Measurements from ENCODE around the gene EEF1AKMT3.
"Not testable (repeated sequence)": the region's sequence is repeated elsewhere in the genome, so short reads cannot be mapped to it uniquely, and the experiment has no call there.

Gene EEF1AKMT3

GRCh38 chr12:57816001-57816854 is 43.8 kb downstream of the EEF1AKMT3 start:
- DNase-seq (ENCODE audit: low read depth in 2 of 3, low spot score in 2 of 3) = no peak

DNA sequence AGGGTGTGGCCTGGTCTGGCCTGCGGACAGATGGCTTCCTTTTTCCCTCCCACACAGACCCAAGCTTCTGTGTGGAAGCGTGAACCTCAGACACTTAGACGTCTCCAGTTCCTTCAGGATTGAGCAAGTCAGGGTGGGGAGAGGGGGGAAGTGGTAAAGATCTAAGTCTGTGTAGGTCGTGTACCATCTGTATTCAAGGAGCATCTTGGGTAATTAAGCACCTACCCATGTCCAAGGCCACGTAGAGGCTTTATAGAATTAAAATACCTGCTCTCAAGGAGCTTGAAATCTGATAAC is 44.4 kb downstream of the EEF1AKMT3 start:
- no peak for DNase-seq (ENCODE audit: low read depth in 2 of 3, low spot score in 2 of 3)

DNA sequence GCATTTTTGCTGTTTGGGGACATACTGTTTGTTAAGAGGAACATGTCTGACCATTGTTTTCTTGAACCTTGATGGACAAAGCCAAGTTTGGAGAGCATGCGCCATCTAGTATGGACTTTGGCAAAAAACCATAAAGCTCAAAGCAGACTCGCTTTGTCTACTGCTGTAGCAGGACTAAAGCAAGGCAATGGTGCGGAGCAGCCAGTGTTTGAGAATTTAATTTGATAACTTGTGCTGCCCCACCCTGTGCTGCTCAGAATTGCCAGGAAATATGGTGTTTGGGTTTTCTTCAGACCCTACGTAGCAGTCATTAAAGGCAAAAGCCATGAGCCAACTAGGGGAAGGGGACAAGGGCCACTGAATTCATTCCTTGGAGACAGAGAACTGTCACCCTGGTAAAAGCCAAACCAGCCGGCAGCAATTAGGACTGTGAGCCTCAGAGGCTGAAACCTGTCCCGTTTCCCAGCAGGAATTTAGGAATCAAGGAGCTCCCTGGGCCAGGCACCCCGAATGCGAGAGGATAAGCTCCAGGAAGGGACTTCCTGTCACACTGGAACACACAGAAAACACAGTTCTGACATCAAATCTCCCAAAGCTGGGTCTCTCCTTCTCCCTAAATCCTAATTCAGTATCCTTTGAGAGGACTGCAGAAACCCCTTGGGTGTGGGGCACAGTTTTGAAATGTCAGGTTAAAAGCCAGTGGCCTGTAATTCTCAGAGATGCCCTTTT is 45.0 kb downstream of the EEF1AKMT3 start:
- DNase-seq (ENCODE audit: low read depth in 2 of 3, low spot score in 2 of 3) = no peak

DNA sequence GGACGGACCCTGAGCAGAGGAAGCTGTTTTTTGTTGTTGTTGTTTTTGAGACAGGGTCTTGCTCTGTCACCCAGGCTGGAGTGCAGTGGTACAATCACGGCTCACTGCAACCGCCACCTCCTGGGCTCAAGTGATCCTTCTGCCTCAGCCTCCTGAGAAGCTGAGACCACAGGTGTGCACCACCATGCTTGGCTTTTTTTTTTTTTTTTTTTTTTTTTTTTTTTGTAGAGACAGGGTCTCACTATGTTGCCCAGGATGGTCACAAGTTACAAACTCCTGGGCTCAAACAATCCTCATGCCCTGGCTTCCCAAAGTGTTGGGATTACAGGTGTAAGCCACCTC is 45.5 kb downstream of the EEF1AKMT3 start:
- not testable (repeated sequence) for DNase-seq (ENCODE audit: low read depth in 2 of 3, low spot score in 2 of 3)

- not testable (repeated sequence) for DNase-seq (ENCODE audit: low read depth in 2 of 3, low spot score in 2 of 3)
Observed at GRCh38 chr12:57820119-57820518, 47.7 kb downstream of the EEF1AKMT3 start.

DNA sequence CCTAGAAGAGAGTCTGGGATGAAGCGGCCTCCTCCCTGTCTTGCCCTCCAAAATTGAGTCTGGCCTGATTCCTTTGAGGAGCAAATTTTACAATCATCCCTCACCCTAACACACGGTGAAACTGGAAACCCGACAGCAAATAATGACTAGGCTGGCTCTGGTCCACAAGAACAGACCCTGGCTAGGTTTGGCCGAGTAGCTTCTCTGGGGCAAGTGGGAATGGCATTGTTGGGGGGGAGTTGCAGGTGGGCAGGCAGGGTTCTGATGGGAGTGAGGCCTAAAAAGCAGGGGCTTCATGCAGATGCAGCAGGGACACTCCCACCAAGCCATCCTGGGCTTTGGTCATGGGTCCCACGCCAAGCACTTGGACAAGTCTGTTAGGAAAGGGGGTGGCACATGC is 48.6 kb downstream of the EEF1AKMT3 start:
- not testable (repeated sequence) for DNase-seq (ENCODE audit: low read depth in 2 of 3, low spot score in 2 of 3)

DNA sequence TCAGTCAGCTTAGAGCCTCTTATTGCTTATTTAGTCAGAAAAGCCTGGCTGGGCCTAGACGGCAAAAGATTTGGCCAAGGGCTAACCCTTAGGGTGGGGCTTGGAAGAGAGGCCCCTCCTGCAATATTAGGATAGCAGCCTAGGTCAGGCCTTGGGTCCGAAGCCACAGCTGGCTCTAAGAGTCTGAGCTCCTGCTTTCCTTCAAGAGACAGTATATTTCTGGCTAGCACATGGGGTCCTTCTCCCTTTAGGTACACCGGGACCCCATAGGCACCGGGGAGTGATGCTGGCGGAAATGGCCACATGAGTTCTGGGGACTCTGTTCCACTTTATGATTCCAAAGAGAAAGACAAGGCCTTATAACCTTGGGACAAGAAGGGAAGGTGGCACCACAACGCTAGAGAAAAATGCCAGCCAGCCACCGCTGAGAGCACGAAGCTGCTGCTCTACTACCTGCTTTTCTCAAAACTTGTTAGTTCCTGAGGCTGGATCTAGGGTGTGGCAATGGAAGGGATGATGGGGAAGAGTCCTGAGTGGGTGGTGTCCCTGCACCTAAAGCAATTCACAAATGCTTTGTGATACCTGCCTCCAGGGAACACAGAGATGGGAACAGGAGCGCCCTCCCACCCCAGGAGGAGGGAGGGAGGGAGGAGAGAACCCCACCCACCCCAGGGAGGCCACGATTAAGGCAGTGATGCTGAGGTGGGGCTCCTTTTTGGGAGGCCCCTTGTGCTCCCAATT is 49.2 kb downstream of the EEF1AKMT3 start:
- DNase-seq (ENCODE audit: low read depth in 2 of 3, low spot score in 2 of 3) = no peak

DNA sequence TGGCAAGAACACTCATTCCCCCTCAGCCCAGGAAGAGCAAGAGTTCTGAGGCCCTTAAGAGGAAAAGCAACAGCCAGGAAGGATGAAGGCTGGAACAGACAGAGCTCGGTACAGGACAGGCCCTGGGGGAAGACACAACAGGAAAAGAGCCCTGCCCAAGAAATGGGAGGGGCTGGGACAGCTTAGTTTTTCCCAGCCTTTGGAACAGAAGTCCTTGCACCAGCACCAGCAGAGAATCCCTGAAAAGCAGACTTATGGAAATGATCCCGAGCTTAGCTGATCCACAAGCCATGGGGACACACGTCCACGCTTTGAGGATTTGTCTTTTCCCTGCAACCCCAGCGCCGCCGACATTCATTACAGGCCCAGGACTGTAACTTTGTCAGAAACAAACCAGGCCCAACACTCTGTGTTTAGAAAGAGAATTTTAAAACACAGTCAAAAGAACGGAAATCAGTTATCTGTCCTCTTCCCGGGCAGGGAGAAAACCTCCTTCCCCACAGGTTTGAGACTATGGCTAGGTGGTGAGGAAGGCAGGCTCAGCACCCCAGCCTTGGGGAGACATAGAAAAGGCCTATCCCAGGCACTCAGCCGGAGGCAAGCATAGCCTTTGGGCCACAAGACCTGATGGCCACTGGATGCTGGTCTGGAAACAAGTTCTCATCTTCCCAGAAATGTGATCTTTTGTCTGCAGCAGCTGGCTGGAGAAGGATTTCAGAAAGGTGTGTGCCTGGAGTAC is 50.1 kb downstream of the EEF1AKMT3 start:
- no peak for DNase-seq (ENCODE audit: low read depth in 2 of 3, low spot score in 2 of 3)

DNA sequence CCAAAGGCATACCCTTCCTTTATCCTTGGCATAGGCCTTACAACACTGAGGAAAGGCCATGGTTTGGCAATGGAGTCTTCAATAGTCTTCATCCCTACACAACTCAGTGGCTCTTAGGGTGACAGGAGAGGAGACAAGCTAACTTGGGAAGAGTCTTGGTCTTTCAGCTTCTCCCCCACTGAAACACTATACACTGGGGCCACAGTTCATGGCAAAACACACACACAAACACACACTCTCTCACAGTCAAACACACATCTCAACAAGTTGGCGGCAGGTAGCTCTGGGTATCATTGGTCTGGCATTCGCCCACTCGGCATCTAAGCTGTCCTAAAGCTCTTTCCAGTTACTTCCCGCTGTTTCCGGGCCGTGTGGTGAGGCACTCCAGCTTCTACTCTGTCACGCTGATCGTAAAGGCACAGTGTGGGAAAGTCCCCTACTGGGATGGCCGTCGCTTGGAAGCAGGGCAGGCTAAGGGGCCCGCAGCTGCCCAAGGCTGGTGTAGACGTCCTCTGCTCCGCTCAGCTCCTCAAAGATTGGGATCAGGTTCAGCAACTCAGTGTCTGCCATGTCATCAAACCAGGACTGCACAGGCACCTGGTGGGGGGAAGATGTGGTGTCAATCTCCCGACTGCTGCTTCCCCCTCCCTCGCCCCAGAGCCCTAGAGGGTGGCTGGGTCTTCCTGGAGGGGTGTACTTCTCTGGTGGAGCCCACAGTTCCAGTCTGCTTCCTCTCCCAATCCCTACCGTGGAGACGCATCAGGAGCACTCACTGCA is 50.9 kb downstream of the EEF1AKMT3 start:
- no peak for DNase-seq (ENCODE audit: low read depth in 2 of 3, low spot score in 2 of 3)

DNA sequence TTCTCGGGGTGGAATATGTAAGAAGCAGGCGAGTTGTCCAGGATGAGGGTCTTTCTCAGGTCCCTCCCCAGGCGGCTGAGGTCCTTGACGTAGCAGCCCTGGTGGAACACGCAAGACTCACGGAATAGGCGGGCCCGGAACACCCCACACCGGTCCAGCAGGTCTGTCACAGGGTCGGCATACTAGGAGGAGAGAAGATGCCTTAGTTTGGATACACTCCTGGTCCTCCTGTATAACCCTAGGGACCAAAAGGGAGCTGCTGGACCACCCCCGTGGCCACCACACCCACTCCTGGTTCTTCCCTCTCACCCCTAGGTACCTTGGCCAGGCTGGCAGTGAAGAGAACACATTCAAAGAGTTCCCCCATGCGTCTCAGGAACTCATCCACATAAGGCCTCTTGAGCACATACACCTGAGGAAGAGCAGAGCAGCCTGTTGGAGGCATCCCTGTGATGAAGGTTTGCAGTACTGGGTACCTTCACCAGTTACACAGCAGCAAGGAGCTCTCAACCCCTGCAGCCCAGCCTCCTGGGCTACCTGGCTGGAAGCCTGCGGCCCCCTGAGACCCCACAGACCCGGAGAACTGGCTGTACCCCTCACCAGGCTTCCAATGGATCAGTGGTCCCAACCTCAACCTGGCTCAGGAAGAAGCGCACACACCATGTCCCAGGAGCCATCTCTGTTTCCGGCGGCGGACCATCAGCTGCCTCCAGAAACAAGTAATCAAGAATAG is 51.7 kb downstream of the EEF1AKMT3 start:
- DNase-seq (ENCODE audit: low read depth in 2 of 3, low spot score in 2 of 3) = no peak

DNA sequence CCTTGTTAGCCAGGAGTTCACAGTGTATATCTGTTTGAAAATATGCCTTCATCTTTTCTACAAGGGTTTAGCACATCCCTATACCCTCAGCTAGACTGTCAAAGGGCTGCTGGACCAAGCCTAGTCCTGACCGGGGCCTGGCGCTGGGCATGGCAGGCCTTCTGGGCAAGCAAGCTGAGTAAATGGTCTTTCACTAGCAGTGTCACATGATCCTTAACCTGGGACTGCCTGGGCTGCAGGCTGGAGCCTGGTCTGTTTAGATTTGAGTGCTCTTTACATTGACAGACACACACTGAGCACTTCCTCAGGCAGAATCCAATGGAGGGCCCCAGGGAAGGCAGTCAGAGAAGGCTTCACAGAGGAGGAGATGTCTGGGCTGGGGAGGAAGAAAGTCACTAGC is 53.0 kb downstream of the EEF1AKMT3 start:
- DNase-seq (ENCODE audit: low read depth in 2 of 3, low spot score in 2 of 3) = no peak

GRCh38 chr12:57826400-57826799 is 54.0 kb downstream of the EEF1AKMT3 start:
- DNase-seq (ENCODE audit: low read depth in 2 of 3, low spot score in 2 of 3) = no peak

GRCh38 chr12:57826966-57827365 is 54.6 kb downstream of the EEF1AKMT3 start:
- no peak for DNase-seq (ENCODE audit: low read depth in 2 of 3, low spot score in 2 of 3)

- DNase-seq (ENCODE audit: low read depth in 2 of 3, low spot score in 2 of 3) = no peak
Observed at GRCh38 chr12:57829025-57829777, 56.8 kb downstream of the EEF1AKMT3 start.

- DNase-seq (ENCODE audit: low read depth in 2 of 3, low spot score in 2 of 3) = no peak
Observed at GRCh38 chr12:57830393-57830792, 58.0 kb downstream of the EEF1AKMT3 start.
